ENCODE data around the gene GPR75.
"Not testable (repeated sequence)": the region's sequence is repeated elsewhere in the genome, so short reads cannot be mapped to it uniquely, and the experiment has no call there.

GPR75 gene

DNA sequence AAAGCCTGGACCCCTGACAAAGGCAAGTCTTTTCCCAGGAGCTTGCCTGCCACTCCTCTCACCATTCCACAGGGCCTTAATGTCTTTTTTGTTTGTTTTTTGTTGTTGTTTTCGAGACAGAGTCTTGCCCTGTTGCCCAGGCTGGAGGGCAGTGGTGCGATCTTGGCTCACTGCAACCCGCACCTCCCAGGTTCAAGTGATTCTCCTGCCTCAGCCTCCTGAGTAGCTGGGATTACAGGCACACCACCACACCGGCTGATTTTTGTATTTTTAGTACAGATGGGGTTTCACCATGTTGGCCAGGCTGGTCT, 29.8 kb downstream of the GPR75 start:
- not testable (repeated sequence) for H3K9me3 Mint-ChIP-seq; H3K27me3 Mint-ChIP-seq (ENCODE audit: low read depth); H3K27ac Mint-ChIP-seq; H3K4me3 Mint-ChIP-seq; H3K4me1 Mint-ChIP-seq (ENCODE audit: low read depth); DNase-seq (ENCODE audit: low spot score); H3K36me3 Mint-ChIP-seq (ENCODE audit: low read depth)

DNA sequence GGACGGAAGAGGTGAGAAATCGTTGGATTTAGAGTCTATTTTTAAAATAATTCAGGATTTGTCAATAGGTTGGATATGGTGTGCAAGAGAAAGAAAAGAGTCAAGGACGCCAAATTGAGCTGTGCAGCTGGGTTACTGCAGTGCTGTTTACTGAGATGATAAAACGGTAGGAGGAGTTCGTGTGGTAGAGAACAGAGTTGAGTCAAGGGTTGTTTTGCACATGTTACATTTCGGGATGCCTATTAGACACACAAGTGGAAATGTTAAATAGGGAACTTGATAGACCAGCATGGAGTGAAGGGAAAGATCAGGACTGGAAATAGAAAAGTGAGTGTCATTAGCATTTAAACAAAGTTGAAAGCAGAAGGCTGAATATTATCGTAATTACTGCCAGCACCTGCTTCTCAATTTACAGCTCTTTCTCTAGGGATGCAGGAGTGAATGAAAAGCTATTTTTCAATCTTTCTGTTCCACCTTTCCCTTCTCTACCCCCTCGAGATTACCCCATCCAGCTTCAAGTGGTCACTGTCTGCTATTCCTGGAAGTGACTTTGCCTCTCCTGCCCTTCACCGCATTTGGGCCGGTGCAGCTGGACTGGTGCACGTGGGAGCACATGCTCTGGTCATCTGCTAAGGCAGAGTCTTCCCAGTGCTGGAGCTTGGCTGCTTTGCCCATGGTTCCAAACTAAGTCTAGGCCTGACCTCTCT, 30.3 kb downstream of the GPR75 start:
- Mint-ChIP-seq H3K27ac (no peak overlapping the region), H3K4me3 (no peak overlapping the region), H3K27me3 (ENCODE audit: low read depth) (no peaks in the 10 kb centered on the region), H3K36me3 (ENCODE audit: low read depth) (no peaks in the 10 kb centered on the region), H3K9me3 (no peaks in the 10 kb centered on the region), H3K4me1 (ENCODE audit: low read depth) (no peaks in the 10 kb centered on the region)
- no peak for DNase-seq (ENCODE audit: low spot score)

DNA sequence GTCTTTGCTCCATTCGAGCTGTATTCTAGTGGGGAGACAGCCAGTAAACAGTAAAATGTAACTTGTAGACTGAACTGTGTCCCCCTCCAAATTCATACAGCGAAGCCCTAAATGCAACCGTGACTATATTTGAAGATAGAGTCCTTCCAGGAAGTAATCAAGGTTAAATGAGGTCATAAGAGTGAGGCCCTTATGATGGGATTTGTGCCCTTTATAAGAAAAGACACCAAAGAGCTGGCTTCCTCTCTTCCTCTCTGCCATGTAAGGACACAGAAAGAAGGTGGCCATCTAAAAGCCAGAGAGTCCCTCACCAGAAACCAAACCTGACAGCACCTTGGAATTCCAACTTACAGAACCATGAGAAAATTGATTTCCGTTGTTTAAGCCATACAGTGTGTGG, 31.4 kb downstream of the GPR75 start:
- Mint-ChIP-seq H3K4me1 (ENCODE audit: low read depth) (no peaks in the 10 kb centered on the region), H3K27ac (no peak overlapping the region), H3K4me3 (no peak overlapping the region), H3K27me3 (ENCODE audit: low read depth) (no peaks in the 10 kb centered on the region), H3K36me3 (ENCODE audit: low read depth) (no peaks in the 10 kb centered on the region), H3K9me3 (no peaks in the 10 kb centered on the region)
- no peak for DNase-seq (ENCODE audit: low spot score)

DNA sequence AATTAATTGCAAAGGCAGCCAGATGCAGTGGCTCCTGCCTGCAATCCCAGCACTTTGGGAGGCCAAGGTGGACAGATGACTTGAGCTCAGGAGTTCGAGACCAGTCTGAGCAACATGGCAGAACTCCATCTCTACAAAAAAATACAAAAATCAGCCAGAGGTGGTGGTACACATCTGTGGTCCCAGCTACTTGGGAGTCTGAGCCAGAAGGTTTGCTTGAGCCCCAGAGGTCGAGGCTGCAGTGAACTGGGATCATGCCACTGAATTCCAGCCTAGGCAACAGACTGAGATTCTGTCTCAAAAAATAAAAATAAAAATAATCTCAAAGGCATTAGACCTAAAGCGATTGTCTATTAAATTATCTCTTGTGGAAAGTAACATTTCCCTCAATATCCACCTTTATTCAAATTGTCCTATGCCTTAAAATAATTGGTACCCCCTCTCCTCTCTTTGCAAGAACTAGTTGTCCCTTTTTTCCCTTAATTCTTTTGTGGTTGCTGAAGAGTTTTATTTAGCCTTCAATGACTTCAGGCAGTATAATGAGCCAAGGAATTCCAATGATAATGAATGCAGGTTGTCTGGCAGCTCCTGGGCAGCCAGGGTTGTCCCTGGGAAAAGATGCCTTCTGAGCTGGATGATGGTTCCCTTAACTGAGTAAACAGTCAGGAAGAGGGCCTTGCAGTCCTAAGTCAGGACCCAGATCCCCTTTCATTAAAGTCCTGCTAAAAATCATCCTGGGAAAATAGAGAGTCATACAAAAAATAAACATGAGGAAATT, 32.2 kb downstream of the GPR75 start:
- H3K27ac Mint-ChIP-seq: no peak overlapping the region

DNA sequence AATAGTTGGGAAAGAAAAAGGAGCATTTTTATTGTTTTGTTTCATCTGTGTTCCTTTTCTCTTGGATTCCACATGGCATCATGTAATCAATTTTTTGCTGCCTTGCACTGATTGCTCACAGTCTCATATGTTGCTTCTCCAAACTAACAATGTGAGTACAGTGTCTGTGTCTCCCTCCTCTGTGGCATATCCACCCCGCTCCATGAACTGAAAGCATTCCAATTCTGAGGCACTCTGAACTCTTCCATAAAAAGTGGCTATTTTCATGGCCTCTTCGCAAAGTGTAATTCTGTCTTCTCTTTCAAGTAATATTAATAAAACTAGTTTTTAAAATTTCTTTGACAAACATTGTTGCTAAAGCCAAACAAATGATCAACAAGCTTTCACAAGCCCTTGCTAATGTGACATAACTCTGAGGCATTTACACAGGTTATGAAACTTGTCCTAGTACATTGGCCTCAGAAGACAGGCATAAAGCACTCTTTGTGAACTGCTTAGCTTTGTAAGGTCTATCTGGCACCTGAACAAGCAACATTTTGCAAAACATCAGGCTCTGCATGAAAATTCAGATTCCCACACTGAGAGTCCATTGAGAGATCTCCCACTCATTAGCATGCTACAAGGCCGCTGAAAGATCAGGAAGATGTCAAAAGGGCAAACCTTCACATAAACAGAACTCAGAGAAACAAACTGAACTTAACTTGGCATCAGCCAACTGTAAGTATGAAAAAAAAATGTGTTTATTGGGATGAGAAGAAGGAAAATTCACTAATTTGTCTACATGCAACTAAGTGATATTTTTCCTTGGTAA, 33.0 kb downstream of the GPR75 start:
- H3K4me3 Mint-ChIP-seq: no peak overlapping the region
- H3K36me3 Mint-ChIP-seq (ENCODE audit: low read depth): no peaks in the 10 kb centered on the region
- H3K27me3 Mint-ChIP-seq (ENCODE audit: low read depth): no peaks in the 10 kb centered on the region

More for the DNA sequence above, 32.2 kb downstream of the GPR75 start:
- H3K36me3 Mint-ChIP-seq (ENCODE audit: low read depth): no peaks in the 10 kb centered on the region
- no peaks in the 10 kb centered on the region for H3K9me3 Mint-ChIP-seq
- H3K27me3 Mint-ChIP-seq (ENCODE audit: low read depth): no peaks in the 10 kb centered on the region
- no peak overlapping the region for H3K4me3 Mint-ChIP-seq
- no peak for DNase-seq (ENCODE audit: low spot score)
- no peaks in the 10 kb centered on the region for H3K4me1 Mint-ChIP-seq (ENCODE audit: low read depth)

DNA sequence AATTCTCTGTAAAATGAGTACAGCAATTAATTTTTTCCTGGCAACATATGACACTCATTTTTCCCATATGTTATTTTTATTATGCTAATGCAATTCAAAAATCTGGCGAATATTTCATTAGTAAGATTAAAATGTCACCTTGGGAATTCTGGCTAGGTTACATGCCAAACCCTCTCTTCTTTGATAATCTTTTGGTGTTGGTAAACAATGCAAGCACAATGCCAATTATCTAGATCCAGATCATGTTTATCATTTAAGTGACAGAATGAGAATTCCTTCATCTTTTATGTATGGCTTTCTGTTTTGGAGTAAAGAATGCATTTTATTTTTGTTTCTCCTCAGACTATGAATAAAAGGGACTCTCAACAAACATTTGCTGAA, 33.7 kb downstream of the GPR75 start:
- Mint-ChIP-seq H3K36me3 (ENCODE audit: low read depth) (no peaks in the 10 kb centered on the region), H3K4me3 (no peak overlapping the region), H3K9me3 (no peaks in the 10 kb centered on the region), H3K27ac (no peak overlapping the region), H3K4me1 (ENCODE audit: low read depth) (no peaks in the 10 kb centered on the region), H3K27me3 (ENCODE audit: low read depth) (no peaks in the 10 kb centered on the region)
- DNase-seq (ENCODE audit: low spot score): no peak

More for the DNA sequence above, 33.0 kb downstream of the GPR75 start:
- no peaks in the 10 kb centered on the region for H3K9me3 Mint-ChIP-seq
- no peak for DNase-seq (ENCODE audit: low spot score)
- H3K4me1 Mint-ChIP-seq (ENCODE audit: low read depth): no peaks in the 10 kb centered on the region
- H3K27ac Mint-ChIP-seq: no peak overlapping the region

DNA sequence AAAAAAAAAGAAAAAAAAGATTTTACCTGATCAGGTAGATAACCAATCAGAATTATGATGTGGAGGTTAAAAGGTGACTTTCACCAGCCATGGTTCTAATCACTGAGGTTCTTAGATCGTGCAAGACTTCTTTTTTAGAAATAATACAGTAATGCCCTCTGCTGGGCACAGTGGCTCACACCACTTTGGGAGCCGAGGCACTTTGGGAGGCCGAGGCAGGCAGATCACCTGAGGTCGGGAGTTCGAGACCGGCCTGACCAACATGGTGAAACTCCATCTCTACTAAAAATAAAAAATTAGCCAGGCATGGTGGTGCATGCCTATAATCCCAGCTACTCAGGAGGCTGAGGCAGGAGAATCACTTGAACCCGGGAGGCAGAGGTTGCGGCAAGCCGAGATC, 36.1 kb downstream of the GPR75 start:
- not testable (repeated sequence) for H3K4me1 Mint-ChIP-seq (ENCODE audit: low read depth); H3K27ac Mint-ChIP-seq; H3K4me3 Mint-ChIP-seq; H3K27me3 Mint-ChIP-seq (ENCODE audit: low read depth); H3K9me3 Mint-ChIP-seq; H3K36me3 Mint-ChIP-seq (ENCODE audit: low read depth); DNase-seq (ENCODE audit: low spot score)

DNA sequence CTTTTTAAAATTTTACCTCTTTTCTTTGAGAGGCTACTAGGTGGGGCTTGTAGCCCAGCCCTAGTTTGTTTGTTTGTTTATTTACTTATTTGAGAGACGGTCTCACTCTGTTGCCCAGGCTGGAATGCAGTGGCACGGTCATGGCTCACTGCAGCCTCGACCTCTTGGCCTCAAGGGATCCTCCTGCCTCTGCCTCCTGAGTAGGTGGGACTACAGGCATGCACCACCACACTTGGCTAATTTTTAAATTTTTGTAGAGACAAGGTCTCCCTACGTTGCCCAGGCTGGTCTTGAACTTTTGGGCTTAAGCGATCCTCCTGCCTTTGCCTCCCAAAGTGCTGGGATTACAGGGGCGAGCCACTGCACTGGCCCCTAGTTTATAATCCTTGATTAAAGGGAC, 38.0 kb downstream of the GPR75 start:
- H3K27me3 Mint-ChIP-seq (ENCODE audit: low read depth): no peaks in the 10 kb centered on the region
- no peaks in the 10 kb centered on the region for H3K9me3 Mint-ChIP-seq
- H3K4me1 Mint-ChIP-seq (ENCODE audit: low read depth): no peaks in the 10 kb centered on the region
- peaks cover 13% of the 10 kb centered on the region for H3K36me3 Mint-ChIP-seq (ENCODE audit: low read depth)
- H3K4me3 Mint-ChIP-seq: no peak overlapping the region
- no peak for DNase-seq (ENCODE audit: low spot score)
- H3K27ac Mint-ChIP-seq: no peak overlapping the region

DNA sequence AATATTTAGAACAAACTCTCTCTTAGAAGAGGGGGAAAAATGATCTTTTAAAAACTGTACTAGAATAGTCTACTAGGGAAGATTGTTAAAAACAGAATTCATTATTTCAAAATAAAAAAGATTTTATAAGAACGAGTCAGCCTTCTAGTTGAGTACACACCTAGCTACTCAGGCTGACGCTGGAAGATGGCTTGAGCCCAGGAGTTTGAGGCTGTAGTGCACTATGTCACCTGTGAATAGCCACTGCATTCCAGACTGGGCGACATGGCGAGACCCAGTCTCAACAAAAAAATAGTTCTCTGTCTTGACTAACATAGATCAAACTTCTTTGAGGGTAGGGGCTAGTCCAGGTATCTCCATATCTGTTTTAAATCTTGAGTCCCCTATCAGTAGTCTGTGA, 39.1 kb downstream of the GPR75 start:
- Mint-ChIP-seq H3K4me1 (ENCODE audit: low read depth) (no peaks in the 10 kb centered on the region), H3K9me3 (no peaks in the 10 kb centered on the region), H3K36me3 (ENCODE audit: low read depth) (peaks cover 20% of the 10 kb centered on the region), H3K27ac (no peak overlapping the region), H3K4me3 (no peak overlapping the region), H3K27me3 (ENCODE audit: low read depth) (no peaks in the 10 kb centered on the region)
- no peak for DNase-seq (ENCODE audit: low spot score)

DNA sequence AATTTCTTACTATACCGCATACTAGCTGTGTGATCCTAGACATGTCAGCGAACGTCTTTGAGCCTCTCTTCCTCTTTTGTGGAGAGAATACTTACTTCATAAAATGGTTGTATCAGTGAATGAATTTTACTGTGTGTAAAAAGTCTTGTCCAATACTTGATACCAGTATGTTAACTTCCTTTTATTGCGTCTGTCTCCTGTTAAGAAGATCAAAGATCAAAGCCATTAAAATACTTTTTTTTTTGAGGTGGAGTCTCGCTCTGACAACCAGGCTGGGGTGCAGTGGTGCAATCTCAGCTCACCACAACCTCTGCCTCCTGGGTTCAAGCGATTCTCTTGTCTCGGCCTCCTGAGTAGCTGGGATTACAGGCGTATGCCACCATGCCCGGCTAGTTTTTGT, 39.7 kb downstream of the GPR75 start:
- no peak overlapping the region for H3K4me3 Mint-ChIP-seq
- no peaks in the 10 kb centered on the region for H3K4me1 Mint-ChIP-seq (ENCODE audit: low read depth)
- DNase-seq (ENCODE audit: low spot score): no peak
- peaks cover 26% of the 10 kb centered on the region for H3K36me3 Mint-ChIP-seq (ENCODE audit: low read depth)
- no peaks in the 10 kb centered on the region for H3K27me3 Mint-ChIP-seq (ENCODE audit: low read depth)
- no peak overlapping the region for H3K27ac Mint-ChIP-seq
- H3K9me3 Mint-ChIP-seq: no peaks in the 10 kb centered on the region

DNA sequence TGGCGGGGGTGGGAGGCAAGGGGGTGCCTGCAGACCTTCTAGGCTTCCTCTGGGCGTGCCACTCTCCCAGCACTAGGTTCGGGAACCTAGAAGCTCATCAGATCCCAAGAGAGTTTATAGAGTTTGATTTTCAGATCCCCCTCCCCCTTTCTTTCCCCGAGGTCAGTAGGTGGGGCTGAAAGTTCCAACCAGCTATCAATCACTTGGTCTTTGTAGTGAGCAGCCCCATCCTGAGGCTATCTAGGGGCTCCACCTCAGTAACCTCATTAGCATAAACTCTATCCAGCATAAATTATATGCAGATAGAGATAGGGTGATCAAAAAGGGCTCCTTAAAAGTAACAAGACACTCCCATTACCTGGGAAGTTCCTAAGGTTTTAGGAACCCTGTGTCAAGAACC, 40.1 kb downstream of the GPR75 start:
- Mint-ChIP-seq H3K9me3 (no peaks in the 10 kb centered on the region), H3K4me1 (ENCODE audit: low read depth) (no peaks in the 10 kb centered on the region), H3K27me3 (ENCODE audit: low read depth) (no peaks in the 10 kb centered on the region), H3K27ac (no peak overlapping the region), H3K4me3 (no peak overlapping the region), H3K36me3 (ENCODE audit: low read depth) (peaks cover 26% of the 10 kb centered on the region)
- DNase-seq (ENCODE audit: low spot score): no peak

DNA sequence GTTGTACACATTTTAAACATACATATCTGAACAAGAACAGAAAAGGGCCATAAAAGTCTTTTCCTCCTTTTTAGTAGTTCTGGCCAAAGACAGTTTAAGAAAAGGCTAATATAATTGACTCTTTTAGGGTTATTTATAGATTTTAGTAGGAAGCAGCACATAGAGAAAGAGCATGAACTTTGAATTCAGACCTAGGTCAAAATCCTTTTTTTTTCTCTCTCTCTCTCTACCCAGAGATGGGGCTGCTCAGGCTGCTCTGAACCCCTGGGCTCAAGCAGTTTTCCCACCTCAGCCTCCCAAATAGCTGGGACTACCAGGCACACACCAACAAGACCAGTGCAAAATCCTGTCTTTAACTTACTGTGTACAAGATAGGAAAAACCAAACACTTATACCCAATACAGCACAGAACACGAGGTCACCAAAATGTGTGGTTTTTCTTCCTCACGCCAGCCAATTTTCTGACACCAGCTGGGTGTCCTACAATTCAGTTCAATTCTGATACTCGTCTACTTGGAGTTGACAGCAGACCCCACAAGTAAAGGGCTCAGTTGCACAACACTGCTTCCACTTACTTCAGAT, 40.8 kb downstream of the GPR75 start:
- Mint-ChIP-seq H3K9me3 (no peaks in the 10 kb centered on the region), H3K27ac (no peak overlapping the region), H3K4me1 (ENCODE audit: low read depth) (no peaks in the 10 kb centered on the region), H3K36me3 (ENCODE audit: low read depth) (peaks cover 27% of the 10 kb centered on the region), H3K27me3 (ENCODE audit: low read depth) (no peaks in the 10 kb centered on the region), H3K4me3 (no peak overlapping the region)
- no peak for DNase-seq (ENCODE audit: low spot score)

DNA sequence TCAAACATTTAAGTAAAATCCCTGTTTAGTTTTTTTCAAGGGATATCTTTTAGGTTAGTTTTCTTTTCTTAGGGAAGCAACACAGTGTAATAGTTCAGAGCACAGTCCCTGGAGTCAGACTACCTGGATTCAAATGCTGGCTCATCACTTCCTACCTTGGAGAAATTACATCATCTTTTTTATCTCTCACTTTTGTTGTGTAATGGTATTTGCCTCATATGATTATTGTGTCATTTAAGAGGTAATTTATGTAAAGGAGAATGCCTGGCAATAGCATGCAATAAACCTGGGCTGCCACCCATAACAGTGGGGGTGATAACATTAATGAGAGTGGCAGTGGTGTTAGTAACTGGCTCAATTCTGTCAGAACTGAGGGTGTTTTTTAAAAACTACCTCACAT, 46.6 kb downstream of the GPR75 start:
- H3K9me3 Mint-ChIP-seq: no peaks in the 10 kb centered on the region
- no peaks in the 10 kb centered on the region for H3K27me3 Mint-ChIP-seq (ENCODE audit: low read depth)
- H3K27ac Mint-ChIP-seq: no peak overlapping the region
- H3K36me3 Mint-ChIP-seq (ENCODE audit: low read depth): peaks cover 36% of the 10 kb centered on the region
- no peaks in the 10 kb centered on the region for H3K4me1 Mint-ChIP-seq (ENCODE audit: low read depth)
- no peak overlapping the region for H3K4me3 Mint-ChIP-seq
- no peak for DNase-seq (ENCODE audit: low spot score)

DNA sequence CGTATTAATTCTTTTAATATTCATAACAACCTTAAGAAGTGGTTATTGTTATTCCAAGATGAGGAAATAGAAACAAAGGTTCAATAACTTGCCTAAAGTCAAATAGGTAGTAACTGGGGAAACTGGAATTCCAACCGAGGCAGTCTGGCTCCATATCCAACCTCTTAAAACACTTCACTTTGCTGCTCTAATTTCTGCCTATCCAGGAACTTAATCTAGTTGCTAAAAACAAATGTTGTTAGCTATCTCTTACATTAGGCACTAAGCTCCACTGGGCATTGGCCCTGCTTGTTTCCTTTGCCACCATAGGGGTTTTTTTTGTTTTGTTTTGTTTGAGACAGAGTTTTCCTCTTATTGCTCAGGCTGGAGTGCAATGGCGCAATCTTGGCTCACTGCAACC, 48.2 kb downstream of the GPR75 start:
- Mint-ChIP-seq H3K27me3 (ENCODE audit: low read depth) (no peaks in the 10 kb centered on the region), H3K36me3 (ENCODE audit: low read depth) (peaks cover 32% of the 10 kb centered on the region), H3K9me3 (no peaks in the 10 kb centered on the region), H3K4me1 (ENCODE audit: low read depth) (no peaks in the 10 kb centered on the region), H3K27ac (no peak overlapping the region), H3K4me3 (no peak overlapping the region)
- DNase-seq (ENCODE audit: low spot score): no peak

All from T-helper 2 cell treated with Interferon-gamma antibody and Interleukin-4, amounts not matched to agents 5 μg/mL and 100 μg/mL, for 36 hours (primary cell).